H1 (cell line): Measurements from ENCODE around the gene CHD1. TPM values are rescaled to one million over a fixed set of nuclear protein-coding genes. Genes with fewer than 3 reads are reported as not detected.

Experiments used
- ATF2 ChIP-seq: IDR thresholded peaks from 2 replicates; pipeline ENCODE4 v1.6.1; 2012; ENCODE audit warnings: low read length, inconsistent platforms
- CHD7 ChIP-seq: fragments of 300-600 bp; sonication (generic); IDR thresholded peaks from 2 replicates; pipeline ENCODE4 v1.7.1; 2012; ENCODE audit warnings: low read length, moderate library complexity, mild to moderate bottlenecking, inconsistent platforms; ENCODE audit not compliant: insufficient replicate concordance
- E2F6 ChIP-seq: IDR thresholded peaks from 2 replicates; pipeline ENCODE4 v1.6.1; 2012; ENCODE audit warnings: inconsistent platforms
- EP300 ChIP-seq, 2 experiments: IDR thresholded peaks; 1 replicate in 1 of 2; 2 replicates in 1 of 2; pipeline ENCODE4 v1.6.1; 2011 to 2012; ENCODE audit warnings: low read depth in 2 of 2, low read length in 2 of 2, mild to moderate bottlenecking in 2 of 2, borderline replicate concordance in 1 of 2, inconsistent platforms in 1 of 2, moderate library complexity in 1 of 2
- MAX ChIP-seq: IDR thresholded peaks from 2 replicates; pipeline ENCODE4 v1.6.1; 2012; ENCODE audit warnings: inconsistent platforms
- NANOG ChIP-seq: IDR thresholded peaks from 2 replicates; pipeline ENCODE4 v1.6.1; 2011; ENCODE audit warnings: low read length, low read depth, mild to moderate bottlenecking, inconsistent platforms; ENCODE audit not compliant: insufficient read depth, poor library complexity, severe bottlenecking
- TCF12 ChIP-seq: IDR thresholded peaks from 2 replicates; pipeline ENCODE4 v1.6.1; 2011; ENCODE audit warnings: low read depth, mild to moderate bottlenecking, low read length
- ZNF274 ChIP-seq: IDR thresholded peaks from 2 replicates; pipeline ENCODE4 v1.7.0; 2012; ENCODE audit warnings: low read length, borderline replicate concordance; ENCODE audit errors: extremely low read depth
- polyA plus RNA-seq, 7 experiments: library from polyadenylated mRNA; depleted of rRNA in 3 of 7; stranded (reverse) in 5 of 7; unstranded in 2 of 7; fragments of >200 nt in 5 of 7; fragments of 200-250 nt in 2 of 7; gene quantifications; 1 replicate in 5 of 7; 2 replicates in 1 of 7; 4 replicates in 1 of 7; pipeline versions ENCODE4 v1.2.1 to v1.2.3, GENCODE V29; 2011 to 2013; ENCODE audit warnings: missing spikeins in 2 of 7, mixed read lengths in 2 of 7
- total RNA-seq: library from RNA; stranded (reverse); fragmentation: NEBNext Ultra II Directional; extraction: Animal tissue kit (Norgen Biotek cat#: 25700); gene quantifications from 2 replicates; pipeline ENCODE4 v1.2.1, GENCODE V29; 2021

CHD1 gene
- total and polyA plus RNA-seq, 2 of the 8 experiments (the other 6 are each of a cell fraction or from before 2014, with no cell fraction given), result 15.6 to 53.0 TPM

GRCh38 chr5:98963019-98963418 is 34.2 kb upstream of the CHD1 start (continued):
- TF ChIP-seq EP300 (IDR thresholded peaks at IDR 0.05; ENCODE audit: borderline replicate concordance in 1 of 2, low read depth in 2 of 2, low read length in 2 of 2) (no peak), NANOG (peak; percentile 82), ZNF274 (no peak), ATF2 (no peak), TCF12 (no peak), MAX (no peak), CHD7 (peak; percentile 66), E2F6 (no peak)
